Neural crest cell (in vitro differentiated cells): ENCODE measurements around the gene CDK17. TPM values are rescaled to one million over a fixed set of nuclear protein-coding genes. Genes with fewer than 3 reads are reported as not detected.

Source experiments
- DNase-seq: peaks from one replicate; pipeline ENCODE4 v3.0.0; 2021; ENCODE audit warnings: low read depth, mixed read lengths, low spot score
- H3K27ac Mint-ChIP-seq: one replicate; pipeline ENCODE4 v1.8.0; 2021; ENCODE audit warnings: mild to moderate bottlenecking, mixed read lengths; ENCODE audit not compliant: unreplicated experiment
- H3K27me3 Mint-ChIP-seq: 2 replicates; pipeline ENCODE4 v1.8.0; 2021; ENCODE audit warnings: low read depth, mild to moderate bottlenecking, mixed read lengths
- H3K36me3 Mint-ChIP-seq: 2 replicates; pipeline ENCODE4 v1.8.0; 2021; ENCODE audit warnings: low read depth, mild to moderate bottlenecking, mixed read lengths
- H3K4me1 Mint-ChIP-seq: 2 replicates; pipeline ENCODE4 v1.8.0; 2021; ENCODE audit warnings: mixed read lengths
- H3K4me3 Mint-ChIP-seq: one replicate; pipeline ENCODE4 v1.8.0; 2021; ENCODE audit warnings: mild to moderate bottlenecking, mixed read lengths
- H3K9me3 Mint-ChIP-seq: 2 replicates; pipeline ENCODE4 v1.8.0; 2021; ENCODE audit warnings: mixed read lengths
- CTCF ChIP-seq: fragments of 200-600 bp; sonication (generic); conservative IDR thresholded peaks from 2 replicates; pipeline ENCODE4 v1.5.0; 2021; ENCODE audit warnings: antibody characterized with exemption, mild to moderate bottlenecking
- total RNA-seq: library from RNA; stranded (reverse); gene quantifications from 2 replicates; pipeline ENCODE4 v1.2.1, GENCODE V29; 2021

CDK17 gene
- total RNA-seq, 1 donor from 2014 or later, result 33.4 TPM

- DNase-seq, result no peak
Observed at GRCh38 chr12:96250119-96250685, 150.0 kb downstream of the CDK17 start.

GRCh38 chr12:96249196-96250118, 150.8 kb downstream of the CDK17 start:
- no peak for TF ChIP-seq CTCF
- Mint-ChIP-seq H3K27me3 (no peaks in the 10 kb centered on the region), H3K27ac (peak overlapping the region; percentile 81), H3K9me3 (no peaks in the 10 kb centered on the region), H3K4me3 (no peak overlapping the region), H3K36me3 (peaks cover 22% of the 10 kb centered on the region), H3K4me1 (peaks cover 4% of the 10 kb centered on the region)
- no peak for DNase-seq

More at GRCh38 chr12:96250119-96250685, 150.0 kb downstream of the CDK17 start:
- H3K9me3 Mint-ChIP-seq, result no peaks in the 10 kb centered on the region
- no peaks in the 10 kb centered on the region for H3K27me3 Mint-ChIP-seq
- H3K4me1 Mint-ChIP-seq, result peaks cover 4% of the 10 kb centered on the region
- H3K27ac Mint-ChIP-seq, result no peak overlapping the region
- H3K4me3 Mint-ChIP-seq, result no peak overlapping the region
- no peak for TF ChIP-seq CTCF
- peaks cover 26% of the 10 kb centered on the region for H3K36me3 Mint-ChIP-seq

- no peak overlapping the region for H3K27ac Mint-ChIP-seq
- TF ChIP-seq CTCF, result no peak
Observed at GRCh38 chr12:96248136-96248931, 151.9 kb downstream of the CDK17 start.

GRCh38 chr12:96247563-96247962, 152.7 kb downstream of the CDK17 start:
- TF ChIP-seq CTCF, result no peak
- Mint-ChIP-seq H3K4me1 (no peaks in the 10 kb centered on the region), H3K27me3 (no peaks in the 10 kb centered on the region), H3K27ac (no peak overlapping the region), H3K4me3 (no peak overlapping the region), H3K36me3 (peaks cover 22% of the 10 kb centered on the region), H3K9me3 (no peaks in the 10 kb centered on the region)
- no peak for DNase-seq

More at GRCh38 chr12:96248136-96248931, 151.9 kb downstream of the CDK17 start:
- no peaks in the 10 kb centered on the region for H3K27me3 Mint-ChIP-seq
- H3K36me3 Mint-ChIP-seq, result peaks cover 22% of the 10 kb centered on the region
- H3K4me3 Mint-ChIP-seq, result no peak overlapping the region
- no peaks in the 10 kb centered on the region for H3K9me3 Mint-ChIP-seq
- no peaks in the 10 kb centered on the region for H3K4me1 Mint-ChIP-seq
- no peak for DNase-seq

- no peak overlapping the region for H3K4me3 Mint-ChIP-seq
- no peaks in the 10 kb centered on the region for H3K9me3 Mint-ChIP-seq
- no peaks in the 10 kb centered on the region for H3K27me3 Mint-ChIP-seq
- H3K36me3 Mint-ChIP-seq, result peaks cover 18% of the 10 kb centered on the region
- peak overlapping the region; percentile 0 for H3K27ac Mint-ChIP-seq
- H3K4me1 Mint-ChIP-seq, result no peaks in the 10 kb centered on the region
- no peak for DNase-seq
- no peak for TF ChIP-seq CTCF
Observed at GRCh38 chr12:96246926-96247505, 153.2 kb downstream of the CDK17 start.
